Spinal cord (tissue), 4 donors: Measurements from ENCODE around the gene FADS3. TPM values are rescaled to one million over a fixed set of nuclear protein-coding genes. Genes with fewer than 3 reads are reported as not detected.

Source experiments
- polyA plus RNA-seq, 2 donors: library from polyadenylated mRNA; unstranded; fragments of 120-200 nt; gene quantifications; one replicate each; pipeline ENCODE4 v1.2.1, GENCODE V29; 2013; ENCODE audit not compliant: insufficient read length in 2 of 2
- small RNA-seq: library from RNA; depleted of rRNA; stranded (forward); fragments of <200 nt; gene quantifications from one replicate; pipeline ENCODE3, GENCODE V24; 2014; ENCODE audit warnings: low replicate concordance
- total RNA-seq, 2 donors: library from RNA; depleted of rRNA in 1 of 2; stranded (reverse); fragments of 120-200 nt in 1 of 2; fragments of >200 nt in 1 of 2; gene quantifications; one replicate each; pipeline versions ENCODE4 v1.2.3 to v1.2.4, GENCODE V29; 2013 to 2014

FADS3 gene
- total and polyA plus RNA-seq, 4 donors: 41.1 to 66.9 (median 60.3) TPM

Small RNA genes within 50 kb of the gene (small RNA-seq; reads per million reads assigned to genes)
- gene MIR6746 (not detected), gene RNU6-1243P (not detected)

Other genes with a start within 250 kb of the FADS3 start
- gene DAGLA, start 211.2 kb downstream of the FADS3 start, total RNA-seq: 1 to 10 TPM; 3.9 to 8.4 TPM
- gene DAGLA, start 211.2 kb downstream of the FADS3 start, polyA plus RNA-seq: 10 to 100 TPM; 21.3 to 21.7 TPM
- 10 to 100 TPM; 13.6 to 17.9 TPM for gene MYRF, start 138.9 kb downstream of the FADS3 start, total RNA-seq
- gene MYRF, start 138.9 kb downstream of the FADS3 start, polyA plus RNA-seq: 100 to 1,000 TPM; 112 to 135 TPM
- gene TMEM258, start 98.9 kb downstream of the FADS3 start, total RNA-seq: 100 to 1,000 TPM; 102 to 170 TPM
- 100 to 1,000 TPM; 143 to 181 TPM for gene TMEM258, start 98.9 kb downstream of the FADS3 start, polyA plus RNA-seq
- 10 to 100 TPM; 20.7 to 32.0 TPM for gene FEN1, start 98.6 kb downstream of the FADS3 start, total RNA-seq
- gene FEN1, start 98.6 kb downstream of the FADS3 start, polyA plus RNA-seq: 10 to 100 TPM; 27.4 to 36.1 TPM
- 10 to 100 TPM; 63.6 to 94.9 TPM for gene FADS1, start 74.5 kb downstream of the FADS3 start, total RNA-seq
- gene FADS1, start 74.5 kb downstream of the FADS3 start, polyA plus RNA-seq: 10 to 100 TPM; 91.0 to 92.9 TPM
- gene FADS2, start 63.2 kb downstream of the FADS3 start, total RNA-seq: 100 to 1,000 TPM; 125 to 138 TPM
- 100 to 1,000 TPM; 448 to 452 TPM for gene FADS2, start 63.2 kb downstream of the FADS3 start, polyA plus RNA-seq
- gene RAB3IL1, start 26.0 kb upstream of the FADS3 start, total RNA-seq: 10 to 100 TPM; 12.8 to 47.7 TPM
- gene RAB3IL1, start 26.0 kb upstream of the FADS3 start, polyA plus RNA-seq: 10 to 100 TPM; 14.7 to 30.3 TPM
- gene BEST1, start 58.8 kb upstream of the FADS3 start, total RNA-seq: 10 to 100 TPM in 1 of 2 donors, 1 to 10 TPM in 1; 7.3 to 10.2 TPM
- 10 to 100 TPM; 15.2 to 21.0 TPM for gene BEST1, start 58.8 kb upstream of the FADS3 start, polyA plus RNA-seq
- gene FTH1, start 76.1 kb upstream of the FADS3 start, total RNA-seq: 1,000 to 10,000 TPM in 1 of 2 donors, 100 to 1,000 TPM in 1; 878 to 1,181 TPM
- 1,000 to 10,000 TPM; 3,691 to 3,889 TPM for gene FTH1, start 76.1 kb upstream of the FADS3 start, polyA plus RNA-seq
- 10 to 100 TPM; 19.9 to 22.2 TPM for gene INCENP, start 232.5 kb upstream of the FADS3 start, total RNA-seq
- gene INCENP, start 232.5 kb upstream of the FADS3 start, polyA plus RNA-seq: 10 to 100 TPM; 32.4 to 32.9 TPM